Epithelial cell of proximal tubule (primary cell): ENCODE data around the gene TUBB8. TPM values are rescaled to one million over a fixed set of nuclear protein-coding genes. Genes with fewer than 3 reads are reported as not detected.
"Not testable (repeated sequence)": the region's sequence is repeated elsewhere in the genome, so short reads cannot be mapped to it uniquely, and the experiment has no call there.

Experiments
- DNase-seq: peaks from one replicate; pipeline ENCODE4 v3.0.0-alpha.2; 2011; ENCODE audit warnings: low read depth
- H3K4me3 ChIP-seq: 2 replicates; pipeline ENCODE4 v1.5.1; 2011; ENCODE audit warnings: low read depth, mild to moderate bottlenecking, low read length
- total RNA-seq: library from RNA; depleted of rRNA; stranded (reverse); fragments of >200 nt; gene quantifications from 2 replicates; pipeline ENCODE4 v1.2.3, GENCODE V29; 2015
- TF ChIP-seq, protein P1 (sequence below): conservative IDR thresholded peaks from 2 replicates; pipeline ENCODE4 v1.5.1; 2012; ENCODE audit warnings: low read depth, mild to moderate bottlenecking, low read length

Gene TUBB8
- total RNA-seq, 1 donor from 2014 or later = 2.1 TPM

DNA sequence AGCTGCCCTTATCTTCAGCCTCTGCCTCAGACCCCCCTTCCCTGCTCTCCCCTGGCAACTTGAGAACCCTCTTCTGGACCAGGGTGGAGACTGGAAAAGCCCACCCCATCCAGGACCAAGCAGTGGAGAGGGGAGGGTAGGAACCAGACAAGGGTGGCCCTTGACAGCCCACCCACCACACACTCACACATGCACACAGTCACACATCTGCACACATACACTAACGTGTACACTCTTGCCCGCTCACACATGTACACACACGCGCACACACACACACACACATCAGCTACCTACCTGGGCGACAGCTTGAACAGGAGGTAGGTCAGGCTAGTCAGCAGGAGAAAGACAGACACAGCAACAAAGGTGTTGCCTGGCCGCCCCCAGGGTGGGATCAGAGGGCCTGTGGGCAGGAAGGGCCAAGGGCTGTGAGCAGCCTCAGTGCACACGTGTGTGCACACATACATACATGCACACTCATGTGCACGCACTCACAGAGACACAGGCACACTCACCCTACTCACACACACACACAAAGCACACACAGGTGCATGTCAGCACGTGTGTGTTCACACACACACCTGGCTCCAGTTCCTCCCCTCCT, 34.9 kb upstream of the TUBB8 start:
- DNase-seq = no peak
- no peak overlapping the region for H3K4me3 ChIP-seq
- TF ChIP-seq, protein P1, sequence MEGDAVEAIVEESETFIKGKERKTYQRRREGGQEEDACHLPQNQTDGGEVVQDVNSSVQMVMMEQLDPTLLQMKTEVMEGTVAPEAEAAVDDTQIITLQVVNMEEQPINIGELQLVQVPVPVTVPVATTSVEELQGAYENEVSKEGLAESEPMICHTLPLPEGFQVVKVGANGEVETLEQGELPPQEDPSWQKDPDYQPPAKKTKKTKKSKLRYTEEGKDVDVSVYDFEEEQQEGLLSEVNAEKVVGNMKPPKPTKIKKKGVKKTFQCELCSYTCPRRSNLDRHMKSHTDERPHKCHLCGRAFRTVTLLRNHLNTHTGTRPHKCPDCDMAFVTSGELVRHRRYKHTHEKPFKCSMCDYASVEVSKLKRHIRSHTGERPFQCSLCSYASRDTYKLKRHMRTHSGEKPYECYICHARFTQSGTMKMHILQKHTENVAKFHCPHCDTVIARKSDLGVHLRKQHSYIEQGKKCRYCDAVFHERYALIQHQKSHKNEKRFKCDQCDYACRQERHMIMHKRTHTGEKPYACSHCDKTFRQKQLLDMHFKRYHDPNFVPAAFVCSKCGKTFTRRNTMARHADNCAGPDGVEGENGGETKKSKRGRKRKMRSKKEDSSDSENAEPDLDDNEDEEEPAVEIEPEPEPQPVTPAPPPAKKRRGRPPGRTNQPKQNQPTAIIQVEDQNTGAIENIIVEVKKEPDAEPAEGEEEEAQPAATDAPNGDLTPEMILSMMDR = no peak

DNA sequence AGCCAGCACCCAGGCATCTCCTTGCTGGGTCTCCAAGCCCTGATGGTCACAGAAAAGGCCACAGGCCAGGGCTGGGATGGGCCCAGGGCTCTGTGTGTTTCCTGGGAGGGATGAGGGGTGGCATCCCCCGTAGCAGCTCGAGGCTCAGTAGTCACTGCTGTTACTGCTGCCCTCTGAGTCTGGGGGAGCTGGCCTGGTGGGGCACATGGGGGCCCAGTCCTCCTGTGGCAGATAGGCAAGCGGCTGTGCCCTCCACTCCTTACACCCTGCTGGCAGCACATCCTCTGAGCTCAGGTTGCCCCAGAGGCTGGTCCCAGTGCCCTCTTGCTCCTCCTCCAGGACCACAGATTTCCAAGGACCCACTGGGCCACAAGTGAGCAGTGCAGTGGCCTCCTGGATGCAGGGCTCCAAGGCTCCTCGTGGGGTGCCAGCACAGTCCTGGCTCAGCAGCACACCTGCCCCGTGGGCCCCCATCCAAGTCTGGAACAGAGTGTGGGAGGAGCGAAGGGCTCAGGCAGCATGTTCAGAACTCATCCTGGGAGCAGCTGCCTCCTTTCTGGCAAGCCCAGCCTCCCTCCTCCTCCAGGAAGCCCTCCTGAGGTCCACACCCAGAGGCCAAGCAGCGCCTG, 31.5 kb upstream of the TUBB8 start:
- no peak overlapping the region for H3K4me3 ChIP-seq
- DNase-seq = no peak

DNA sequence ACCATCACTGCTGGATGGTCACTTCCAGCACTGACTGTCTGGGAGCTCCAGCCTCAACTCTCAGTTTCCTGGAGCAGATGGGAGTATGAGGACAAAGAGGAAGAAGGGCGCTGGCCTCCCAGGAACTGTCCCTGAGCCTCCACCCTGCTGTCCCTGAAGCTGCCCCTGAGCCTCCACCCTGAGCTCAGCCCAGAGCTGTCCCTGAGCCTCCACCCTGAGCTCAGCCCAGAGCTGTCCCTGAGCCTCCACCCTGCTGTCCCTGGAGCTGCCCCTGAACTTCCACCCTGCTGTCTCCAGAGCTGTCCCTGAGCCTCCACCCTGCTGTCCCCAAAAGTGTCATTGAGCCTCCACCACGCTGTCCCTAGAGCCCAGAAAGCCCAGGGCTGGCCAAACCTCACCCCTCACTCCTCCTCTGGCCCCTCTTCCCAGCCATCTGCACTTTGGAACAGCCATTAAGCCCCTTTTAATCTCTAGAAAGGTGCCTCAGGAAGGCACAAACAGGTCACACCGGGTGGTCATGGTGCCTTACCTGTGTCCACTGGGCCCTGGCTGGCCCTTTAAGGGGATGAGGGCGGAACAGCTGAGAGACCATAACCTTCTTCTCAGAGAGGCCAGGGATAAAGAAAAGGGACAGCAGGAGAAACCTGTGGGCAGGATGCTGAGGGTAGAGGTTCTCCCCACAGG, 30.6 kb upstream of the TUBB8 start:
- DNase-seq = no peak

More for the DNA sequence above, 31.5 kb upstream of the TUBB8 start:
- TF ChIP-seq, protein P1 = no peak

DNA sequence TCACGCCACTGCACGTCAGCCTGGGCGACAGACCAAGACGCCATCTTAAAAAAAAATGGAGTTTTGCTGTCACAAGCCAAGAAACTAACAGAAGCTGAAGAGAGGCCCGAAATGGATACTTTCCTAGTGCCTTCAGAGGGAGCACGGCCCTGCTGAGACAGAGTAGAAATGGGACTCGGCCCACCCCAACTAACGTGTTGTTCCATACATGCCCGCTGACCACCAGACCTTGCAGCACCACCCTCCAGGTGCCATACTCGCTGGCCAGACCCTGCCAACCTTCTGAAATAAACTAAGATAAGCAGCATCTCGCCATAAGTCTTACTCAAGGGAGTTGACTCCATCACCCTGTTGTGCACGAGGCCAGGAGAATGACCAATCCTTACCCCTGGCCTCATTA, 29.5 kb upstream of the TUBB8 start:
- H3K4me3 ChIP-seq = no peak overlapping the region
- TF ChIP-seq, protein P1 = no peak
- no peak for DNase-seq

More for the DNA sequence above, 30.6 kb upstream of the TUBB8 start:
- TF ChIP-seq, protein P1 = no peak
- no peak overlapping the region for H3K4me3 ChIP-seq

DNA sequence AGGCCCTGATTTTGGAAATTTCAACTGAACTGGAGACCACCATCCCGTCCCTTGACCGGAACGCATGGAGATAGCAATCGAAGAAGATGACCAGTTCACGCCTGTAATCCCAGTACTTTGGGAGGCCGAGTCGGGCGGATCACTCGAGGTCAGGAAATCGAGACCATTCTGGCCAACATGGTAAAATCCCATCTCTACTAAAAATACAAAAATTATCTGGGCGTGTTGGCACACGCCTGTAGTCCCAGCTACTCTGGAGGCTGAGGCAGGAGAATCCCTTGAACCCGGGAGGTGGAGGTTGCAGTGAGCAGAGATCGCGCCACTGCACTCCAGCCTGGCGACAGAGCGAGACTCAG, 25.1 kb upstream of the TUBB8 start:
- not testable (repeated sequence) for DNase-seq
- peak overlapping the region; percentile 64 for H3K4me3 ChIP-seq

DNA sequence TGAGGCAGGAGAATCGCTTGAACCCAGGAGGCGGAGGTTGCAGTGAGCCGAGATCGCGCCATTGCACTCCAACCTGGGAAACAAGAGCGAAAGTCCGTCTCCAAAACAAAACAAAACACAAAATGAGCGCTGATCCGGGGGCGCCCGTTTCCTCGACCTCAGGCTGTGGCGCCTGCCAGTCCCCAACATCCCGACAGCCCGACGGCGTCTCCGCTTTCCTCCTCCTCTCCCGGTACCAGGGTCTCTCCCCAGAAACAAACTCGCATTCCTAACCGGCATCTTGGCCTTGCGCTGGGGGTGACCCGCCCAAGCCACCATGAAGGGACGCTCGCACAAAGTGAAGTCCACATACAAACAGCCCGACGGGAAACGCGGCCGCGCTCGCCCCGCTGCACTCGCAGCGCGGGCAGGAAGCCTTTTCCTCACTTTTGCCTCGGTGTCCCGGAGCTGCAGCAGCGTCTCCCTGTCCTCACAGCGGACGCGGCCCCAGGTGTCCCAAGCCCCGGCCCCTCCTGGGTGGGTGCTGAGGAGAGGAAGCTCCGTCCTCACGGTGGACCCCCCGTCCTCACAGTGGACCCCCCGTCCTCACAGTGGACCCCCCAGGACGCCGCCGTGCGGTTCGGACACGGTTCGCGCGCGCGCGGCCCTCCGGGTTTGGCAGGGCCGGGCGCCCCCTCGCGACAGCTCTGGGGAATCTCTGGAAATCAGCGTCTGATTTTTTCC, 24.6 kb upstream of the TUBB8 start:
- peak overlapping the region; percentile 64 for H3K4me3 ChIP-seq
- TF ChIP-seq, protein P1 = peak; percentile 70
- DNase-seq = not testable (repeated sequence)

DNA sequence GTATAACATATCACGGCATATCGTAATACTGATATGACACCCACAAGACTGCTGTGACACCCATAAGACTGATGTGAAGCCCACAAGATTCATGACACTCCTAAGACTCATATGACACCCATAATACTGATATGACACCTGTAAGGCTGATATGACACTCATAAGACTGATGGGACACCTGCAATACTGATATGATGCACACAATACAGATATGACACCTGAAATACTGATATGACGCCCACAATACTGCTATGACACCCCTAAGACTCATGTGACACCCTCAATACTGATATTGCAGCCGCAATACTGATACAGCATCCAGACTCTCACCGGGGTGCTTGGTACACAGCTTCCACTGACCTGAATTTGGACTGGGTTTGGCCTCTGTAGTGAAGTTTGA, 19.1 kb upstream of the TUBB8 start:
- not testable (repeated sequence) for H3K4me3 ChIP-seq, DNase-seq

DNA sequence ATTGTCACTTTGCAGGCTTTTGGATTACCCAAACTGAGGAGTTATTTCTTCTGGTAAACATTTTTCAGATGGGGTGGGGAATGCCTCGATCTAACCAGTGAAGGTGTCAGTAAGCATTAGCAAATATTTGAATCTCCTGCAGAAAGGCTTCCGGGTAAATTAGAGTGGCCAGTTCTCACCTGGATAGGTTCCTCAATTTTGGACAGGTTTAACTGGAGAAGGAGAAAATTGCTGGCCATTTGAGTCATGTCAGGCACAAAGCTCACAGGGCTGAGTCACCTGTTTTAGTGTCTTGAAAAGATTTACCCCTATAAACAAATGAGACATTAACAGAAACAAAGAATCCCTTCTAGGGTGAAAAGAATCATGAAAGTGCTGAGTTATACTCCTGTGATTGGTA, 830 bp upstream of the TUBB8 start:
- DNase-seq, H3K4me3 ChIP-seq: not testable (repeated sequence)

DNA sequence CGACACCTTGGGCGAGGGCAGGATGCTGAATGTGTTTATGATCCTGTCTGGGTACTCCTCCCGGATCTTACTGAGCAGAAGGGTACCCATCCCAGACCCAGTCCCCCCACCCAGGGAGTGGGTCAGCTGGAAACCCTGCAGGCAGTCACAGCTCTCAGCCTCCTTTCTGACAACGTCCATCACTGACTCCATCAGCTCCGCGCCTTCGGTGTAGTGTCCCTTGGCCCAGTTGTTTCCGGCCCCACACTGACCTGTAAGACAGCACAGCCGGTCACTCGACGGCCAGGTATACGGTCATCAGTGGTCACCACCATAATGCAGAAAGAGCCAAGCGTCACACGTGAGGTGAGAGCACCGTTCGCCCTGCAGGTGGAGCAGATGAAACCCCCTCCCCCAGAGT, 1.2 kb downstream of the TUBB8 start:
- DNase-seq, H3K4me3 ChIP-seq: not testable (repeated sequence)

DNA sequence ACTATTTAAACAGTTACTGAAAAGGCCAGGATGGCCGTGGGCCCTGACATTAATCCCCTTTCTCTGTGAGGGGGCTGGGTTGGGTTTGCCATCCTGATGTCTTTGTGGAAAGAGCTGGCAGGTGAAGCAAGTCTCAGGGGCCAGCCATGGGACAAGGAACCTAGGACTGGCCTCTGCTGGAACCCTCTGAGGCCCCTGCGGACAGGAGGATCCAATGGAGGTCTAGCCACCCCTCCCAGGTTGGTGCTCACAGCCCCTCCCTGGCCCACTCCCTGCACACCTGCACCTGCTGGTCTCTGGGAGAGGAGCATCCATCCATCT, 35.8 kb downstream of the TUBB8 start:
- not testable (repeated sequence) for H3K4me3 ChIP-seq, DNase-seq

DNA sequence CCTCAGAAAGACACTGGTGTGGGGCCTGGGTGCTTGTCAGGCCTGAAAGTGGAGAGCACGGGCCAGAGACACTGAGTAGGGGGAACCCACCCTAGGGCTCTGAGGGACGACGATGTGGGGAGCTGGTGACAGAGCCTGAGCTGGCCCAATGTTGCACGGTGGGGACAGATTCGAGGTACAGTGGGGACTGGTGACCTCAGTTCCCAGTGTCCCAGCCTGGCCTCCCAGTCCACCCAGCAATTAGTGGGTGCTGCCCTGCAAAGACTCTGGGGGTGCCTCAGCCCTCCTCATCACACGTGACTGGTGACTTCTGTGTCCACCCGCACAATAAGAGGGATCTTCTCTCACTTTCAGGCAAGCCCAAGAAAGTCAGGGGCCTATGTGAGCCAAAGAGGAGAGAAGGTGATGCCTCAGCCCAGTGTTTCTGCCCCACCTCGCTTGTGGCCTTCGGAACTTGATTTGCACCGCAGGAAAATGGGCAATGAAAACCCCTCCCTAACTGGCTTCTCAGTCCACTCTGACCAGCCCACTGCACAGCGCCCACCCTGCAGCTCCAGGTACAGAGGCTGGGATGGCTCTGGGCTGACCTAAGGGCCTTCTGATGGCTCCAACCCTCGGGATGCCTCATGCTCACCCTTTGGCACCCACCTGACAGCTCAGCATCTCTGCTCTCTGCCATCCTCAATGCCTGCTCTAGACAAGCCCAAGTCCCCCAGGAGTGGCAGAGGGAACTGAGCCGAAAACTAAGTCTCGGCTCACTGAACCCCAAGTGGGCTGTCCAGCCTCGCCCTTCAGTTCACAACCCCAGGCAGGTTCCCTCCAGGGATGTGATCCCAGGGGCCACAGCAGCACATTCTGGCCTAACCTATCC, 36.4 kb downstream of the TUBB8 start:
- H3K4me3 ChIP-seq, DNase-seq: not testable (repeated sequence)
